Measurements from ENCODE around the gene RESP18.

RESP18 gene

GRCh38 chr2:219332542-219332941 is at the start of gene RESP18:
RESP18 (minus strand) TSS chr2:219332744.
- DNase-seq: no peak

GRCh38 chr2:219381448-219381847 is 48.9 kb upstream of the RESP18 start:
- DNase-seq: no peak

GRCh38 chr2:219380926-219381325 is 48.4 kb upstream of the RESP18 start:
- DNase-seq: no peak

- DNase-seq: no peak
These were observed 45.8 kb upstream of the RESP18 start for GRCh38 chr2:219378163-219378851.

GRCh38 chr2:219369447-219369861 is 36.9 kb upstream of the RESP18 start:
- DNase-seq: peak in 1 of 2 experiments; percentile 9

- DNase-seq: no peak
These were observed 36.2 kb upstream of the RESP18 start for GRCh38 chr2:219368690-219369191.

GRCh38 chr2:219362524-219363164 is 30.1 kb upstream of the RESP18 start:
- no peak for DNase-seq

- no peak for DNase-seq
These were observed 29.5 kb upstream of the RESP18 start for GRCh38 chr2:219362072-219362471.

- no peak for DNase-seq
These were observed 25.9 kb upstream of the RESP18 start for GRCh38 chr2:219358170-219359075.

GRCh38 chr2:219356834-219357233 is 24.3 kb upstream of the RESP18 start:
- no peak for DNase-seq

GRCh38 chr2:219354582-219354981 is 22.0 kb upstream of the RESP18 start:
- no peak for DNase-seq

- no peak for DNase-seq
These were observed 20.6 kb upstream of the RESP18 start for GRCh38 chr2:219353129-219353528.

- DNase-seq: peak; percentile 56 to 71
These were observed 20.0 kb upstream of the RESP18 start for GRCh38 chr2:219352448-219353023.

GRCh38 chr2:219350710-219351221 is 18.2 kb upstream of the RESP18 start:
- no peak for DNase-seq

- no peak for DNase-seq
These were observed 17.7 kb upstream of the RESP18 start for GRCh38 chr2:219350215-219350614.

GRCh38 chr2:219344751-219345430 is 12.3 kb upstream of the RESP18 start:
- DNase-seq: peak; percentile 33 to 73

- DNase-seq: no peak
These were observed 2.8 kb upstream of the RESP18 start for GRCh38 chr2:219335373-219335786.

GRCh38 chr2:219334076-219334475 is 1.5 kb upstream of the RESP18 start:
- no peak for DNase-seq

GRCh38 chr2:219331560-219332213 is 857 bp downstream of the RESP18 start:
- DNase-seq: no peak

- no peak for DNase-seq
These were observed 4.8 kb downstream of the RESP18 start for GRCh38 chr2:219327719-219328118.

GRCh38 chr2:219325657-219326315 is 6.8 kb downstream of the RESP18 start:
- no peak for DNase-seq

All from SHP77 (cell line).